Measurements from ENCODE around the gene KMT5B.

The KMT5B gene

DNA sequence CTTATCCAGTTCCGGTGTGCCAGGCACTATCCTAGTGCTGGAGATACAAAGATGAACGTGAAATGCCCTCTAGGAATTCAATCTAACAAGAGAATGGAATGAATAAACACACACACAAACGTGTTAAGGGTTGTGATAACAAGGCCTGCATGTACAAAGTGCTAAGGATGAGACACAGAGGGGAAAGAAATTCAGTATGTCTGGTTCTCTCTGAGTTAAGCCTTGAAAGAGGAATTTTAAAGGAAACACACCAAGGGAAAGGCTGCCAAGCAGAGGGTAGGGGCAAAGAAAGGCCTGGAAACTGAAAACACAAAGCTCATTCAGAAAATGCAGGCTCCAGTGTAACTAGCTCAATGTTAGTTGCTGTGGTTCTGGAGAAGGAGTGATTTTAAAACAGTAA lies 96.1 kb downstream of the KMT5B start:
- no peak for DNase-seq

GRCh38 chr11:68116126-68116525 lies 97.0 kb downstream of the KMT5B start:
- DNase-seq: no peak

- DNase-seq: no peak
Measured at GRCh38 chr11:68115285-68115684, 97.8 kb downstream of the KMT5B start.

DNA sequence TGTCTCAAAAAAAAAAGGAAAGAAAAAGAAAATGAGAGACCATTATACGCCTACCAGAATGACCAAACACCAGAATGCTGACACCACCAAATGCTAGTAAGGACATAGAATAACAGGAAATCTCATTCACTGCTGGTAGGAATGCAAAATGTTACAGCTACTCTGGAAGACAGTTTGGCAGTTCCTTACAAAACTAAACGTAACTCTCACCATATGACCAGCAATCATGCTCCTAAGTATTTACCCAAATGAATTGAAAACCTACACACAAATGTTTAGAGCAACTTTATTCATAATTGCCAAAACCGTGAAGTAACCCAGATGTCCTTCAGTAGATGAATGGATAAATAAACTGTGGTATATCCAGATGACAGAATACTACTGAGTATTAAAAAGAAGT lies 99.1 kb downstream of the KMT5B start:
- DNase-seq: no peak

DNA sequence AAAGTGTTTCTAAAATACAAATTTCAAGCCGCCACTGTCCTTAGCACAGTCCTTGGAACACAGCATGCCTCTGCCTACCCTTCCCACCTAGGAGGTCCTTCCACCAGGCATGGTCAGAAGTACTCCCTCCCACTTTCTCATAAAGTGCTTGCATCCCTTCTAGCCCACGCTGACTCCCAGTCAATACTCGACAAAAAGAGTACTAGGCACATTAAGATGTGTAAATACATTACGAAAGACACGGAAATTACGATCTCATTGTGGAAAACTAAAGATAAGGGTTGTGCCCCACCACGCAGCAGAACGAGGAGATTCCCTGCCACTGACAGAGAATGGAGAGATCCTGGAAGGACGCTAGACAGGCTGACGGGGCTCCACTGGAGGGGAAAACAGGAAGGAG lies 105.4 kb downstream of the KMT5B start:
- no peak for DNase-seq

DNA sequence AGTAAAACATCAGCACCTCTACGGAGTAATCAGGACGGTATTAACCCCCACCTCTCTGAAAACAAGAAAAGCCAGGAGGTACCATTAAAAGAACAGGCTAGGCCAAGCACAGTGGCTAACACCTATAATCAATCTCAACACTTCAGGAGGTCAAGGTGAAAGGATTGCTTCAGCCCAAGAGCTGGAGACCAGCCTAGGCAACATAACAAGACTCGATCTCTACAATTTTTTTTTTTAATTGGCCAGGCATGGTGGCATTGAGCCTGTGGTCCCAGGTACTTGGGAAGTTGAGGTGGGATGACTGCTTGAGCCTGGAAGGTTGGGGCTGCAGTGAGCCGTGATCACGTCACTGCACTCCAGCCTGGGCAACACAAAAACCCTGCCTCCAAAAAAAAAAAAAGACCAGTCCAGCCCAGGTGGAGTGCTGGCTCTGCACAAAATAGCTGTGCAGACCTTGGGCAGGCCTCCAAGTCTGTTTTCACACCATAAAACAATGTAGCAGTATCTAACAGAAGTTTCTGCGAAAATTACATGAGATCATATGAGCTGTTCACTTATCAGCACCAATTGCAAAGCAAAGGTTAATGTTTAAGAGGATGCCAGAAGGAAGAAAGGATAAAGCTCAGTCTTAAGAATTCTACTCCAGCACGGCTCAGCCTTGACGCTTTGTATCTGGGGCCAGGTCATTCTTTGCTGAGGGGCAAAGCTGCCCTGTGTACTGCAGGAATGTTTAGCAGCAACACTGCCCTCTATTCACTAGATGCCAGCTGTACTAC lies 106.7 kb downstream of the KMT5B start:
- DNase-seq: no peak
